ENCODE results near the gene MSH2. TPM values are rescaled to one million over a fixed set of nuclear protein-coding genes. Genes with fewer than 3 reads are reported as not detected.

The MSH2 gene
- total and polyA plus RNA-seq, 2 donors (not counting 1 experiment from before 2014, with no cell fraction given), result 15.4 to 19.7 TPM

- no peak overlapping the region for H2AFZ ChIP-seq (ENCODE audit: low read length)
- H3K27ac ChIP-seq (ENCODE audit: insufficient read depth, low read length), result no peak overlapping the region
- peaks cover 4% of the 10 kb centered on the region for H3K4me1 ChIP-seq (ENCODE audit: control insufficient read depth, extremely low read depth, insufficient read depth, low read length)
- DNase-seq (ENCODE audit: low read depth in 2 of 2), result peak; percentile 49 to 89
- peak overlapping the region; percentile 9 for H3K4me2 ChIP-seq (ENCODE audit: extremely low read depth, insufficient read depth, low read length)
- TF ChIP-seq EZH2 (IDR thresholded peaks at IDR 0.05; ENCODE audit: low read length, missing control alignments) (no peak), CTCF (conservative IDR thresholded peaks at IDR 0.05 in 1 of 2, IDR thresholded peaks at IDR 0.05 in 1 of 2; ENCODE audit: low read depth in 1 of 2, low read length in 2 of 2) (no peak)
- H4K20me1 ChIP-seq (ENCODE audit: control insufficient read depth, extremely low read depth, insufficient read depth, low read length), result no peaks in the 10 kb centered on the region
- H3K9me3 ChIP-seq (ENCODE audit: control insufficient read depth, insufficient read depth, low read depth, low read length), result no peaks in the 10 kb centered on the region
- H3K36me3 ChIP-seq (ENCODE audit: control insufficient read depth, insufficient read depth, low read length), result no peaks in the 10 kb centered on the region
- H3K27me3 ChIP-seq (ENCODE audit: control insufficient read depth, insufficient read depth, low read length), result no peaks in the 10 kb centered on the region
- no peak overlapping the region for H3K4me3 ChIP-seq (replicated peaks in 1 of 4; ENCODE audit: control extremely low read depth in 1 of 4, insufficient read depth in 1 of 4, low read depth in 3 of 4, low read length in 4 of 4)
- no peak overlapping the region for H3K9ac ChIP-seq (ENCODE audit: insufficient read depth, low read length)
- no peaks in the 10 kb centered on the region for H3K79me2 ChIP-seq (ENCODE audit: control insufficient read depth, insufficient read depth, low read length)
Measured at GRCh38 chr2:47357483-47357882, 45.5 kb upstream of the MSH2 start.

DNA sequence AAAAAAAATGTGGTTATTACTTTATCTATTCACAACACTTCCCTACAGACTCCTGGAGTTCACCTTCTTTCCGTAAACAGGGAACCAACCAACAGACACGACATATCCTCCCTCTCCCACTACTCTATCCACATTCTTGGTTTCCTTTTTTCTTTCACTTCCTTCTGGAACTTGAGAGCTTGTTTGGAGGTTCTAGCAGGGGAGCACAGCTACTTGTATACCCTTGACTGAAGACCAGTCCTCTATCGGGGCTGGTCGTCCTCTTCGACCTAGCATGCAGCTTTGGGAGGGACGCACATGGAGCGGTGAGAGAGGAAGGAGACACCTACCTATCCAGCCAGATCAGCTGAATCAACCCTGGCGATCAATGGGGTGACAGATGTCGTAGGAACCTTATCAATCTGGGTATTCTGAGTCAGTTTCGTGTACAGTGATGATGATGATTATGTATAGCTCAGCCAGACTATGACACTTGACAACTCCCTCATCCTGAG lies 43.5 kb upstream of the MSH2 start:
- Histone ChIP-seq H3K4me1 (ENCODE audit: control insufficient read depth, extremely low read depth, insufficient read depth, low read length) (peaks cover 4% of the 10 kb centered on the region), H3K27me3 (ENCODE audit: control insufficient read depth, insufficient read depth, low read length) (no peaks in the 10 kb centered on the region), H3K4me2 (ENCODE audit: extremely low read depth, insufficient read depth, low read length) (no peak overlapping the region), H3K36me3 (ENCODE audit: control insufficient read depth, insufficient read depth, low read length) (no peaks in the 10 kb centered on the region), H3K79me2 (ENCODE audit: control insufficient read depth, insufficient read depth, low read length) (no peaks in the 10 kb centered on the region), H3K4me3 (replicated peaks in 1 of 4; ENCODE audit: control extremely low read depth in 1 of 4, insufficient read depth in 1 of 4, low read depth in 3 of 4, low read length in 4 of 4) (no peak overlapping the region), H3K27ac (ENCODE audit: insufficient read depth, low read length) (no peak overlapping the region), H2AFZ (ENCODE audit: low read length) (no peak overlapping the region), H4K20me1 (ENCODE audit: control insufficient read depth, extremely low read depth, insufficient read depth, low read length) (no peaks in the 10 kb centered on the region), H3K9me3 (ENCODE audit: control insufficient read depth, insufficient read depth, low read depth, low read length) (no peaks in the 10 kb centered on the region), H3K9ac (ENCODE audit: insufficient read depth, low read length) (no peak overlapping the region)
- no peak for DNase-seq (ENCODE audit: low read depth in 2 of 2)
- TF ChIP-seq CTCF (conservative IDR thresholded peaks at IDR 0.05 in 1 of 2, IDR thresholded peaks at IDR 0.05 in 1 of 2; ENCODE audit: low read depth in 1 of 2, low read length in 2 of 2) (no peak), EZH2 (IDR thresholded peaks at IDR 0.05; ENCODE audit: low read length, missing control alignments) (no peak)

- H3K36me3 ChIP-seq (ENCODE audit: control insufficient read depth, insufficient read depth, low read length), result no peaks in the 10 kb centered on the region
- H3K27me3 ChIP-seq (ENCODE audit: control insufficient read depth, insufficient read depth, low read length), result no peaks in the 10 kb centered on the region
- TF ChIP-seq EZH2 (IDR thresholded peaks at IDR 0.05; ENCODE audit: low read length, missing control alignments), result no peak
- no peak for TF ChIP-seq CTCF (conservative IDR thresholded peaks at IDR 0.05 in 1 of 2, IDR thresholded peaks at IDR 0.05 in 1 of 2; ENCODE audit: low read depth in 1 of 2, low read length in 2 of 2)
Measured at GRCh38 chr2:47360283-47360682, 42.7 kb upstream of the MSH2 start.

More at GRCh38 chr2:47360283-47360682, 42.7 kb upstream of the MSH2 start:
- Histone ChIP-seq H3K4me2 (ENCODE audit: extremely low read depth, insufficient read depth, low read length) (no peak overlapping the region), H4K20me1 (ENCODE audit: control insufficient read depth, extremely low read depth, insufficient read depth, low read length) (no peaks in the 10 kb centered on the region), H3K9ac (ENCODE audit: insufficient read depth, low read length) (no peak overlapping the region), H3K4me3 (replicated peaks in 1 of 4; ENCODE audit: control extremely low read depth in 1 of 4, insufficient read depth in 1 of 4, low read depth in 3 of 4, low read length in 4 of 4) (no peak overlapping the region), H2AFZ (ENCODE audit: low read length) (no peak overlapping the region), H3K4me1 (ENCODE audit: control insufficient read depth, extremely low read depth, insufficient read depth, low read length) (peaks cover 4% of the 10 kb centered on the region), H3K9me3 (ENCODE audit: control insufficient read depth, insufficient read depth, low read depth, low read length) (no peaks in the 10 kb centered on the region), H3K27ac (ENCODE audit: insufficient read depth, low read length) (no peak overlapping the region), H3K79me2 (ENCODE audit: control insufficient read depth, insufficient read depth, low read length) (no peaks in the 10 kb centered on the region)
- DNase-seq (ENCODE audit: low read depth in 2 of 2), result no peak
